HepG2 (cell line): ENCODE data around the gene HAP1. TPM values are rescaled to one million over a fixed set of nuclear protein-coding genes. Genes with fewer than 3 reads are reported as not detected.

Source experiments
- ATAC-seq: fragments of 200-7000 bp; cut with Tn5 transposase; 3 replicates; pipeline ENCODE4 v1.9.1; 2020; ENCODE audit warnings: mild to moderate bottlenecking, moderate library complexity
- BruUV-seq: library from RNA; stranded (reverse); fragments of 400-500 nt; replicated peaks from 2 replicates; lab custom pipeline; 2021; lab: Mats Ljungman, UMichigan
- CTCF ChIA-PET: fragments of 300-600 bp; formaldehyde crosslinking; extraction: SDS; loops from one replicate; lab custom pipeline; 2021; ENCODE audit warnings: low total read pairs, inconsistent platforms, low intra/inter-chr PET ratio; lab: Yijun Ruan, JAX
- POLR2A ChIA-PET: fragments of 350-600 bp; sonication (Branson Sonifier 250); formaldehyde crosslinking; loops from one replicate; lab custom pipeline; 2020; ENCODE audit warnings: antibody characterized with exemption, inconsistent platforms; lab: Yijun Ruan, JAX
- DNase-seq: peaks from one replicate; pipeline ENCODE4 v3.0.0-alpha.2; 2015; ENCODE audit warnings: low spot score
- FAIRE-seq: peaks from 3 replicates; lab custom pipeline; 2011; peaks lifted over from hg19 to GRCh38; lab: Jason Lieb, UNC
- H2AFZ ChIP-seq: one replicate; pipeline ENCODE4 v1.6.1; 2011; ENCODE audit warnings: low read length, inconsistent platforms
- H3K27ac ChIP-seq: fragments of 300-600 bp; 3 replicates; pipeline ENCODE4 v1.8.0; 2011; ENCODE audit warnings: mixed run types, mild to moderate bottlenecking, mixed read lengths, low read length, inconsistent platforms; ENCODE audit not compliant: insufficient read depth; ENCODE audit errors: extremely low read length
- H3K27me3 ChIP-seq, 2 experiments: fragments of 200-600 bp in 1 of 2; 2 replicates in 1 of 2; 3 replicates in 1 of 2; pipeline versions ENCODE4 v1.6.0 to v1.8.0; 2011; ENCODE audit warnings: low read length in 2 of 2, mild to moderate bottlenecking in 2 of 2, moderate library complexity in 2 of 2, inconsistent platforms in 1 of 2; ENCODE audit not compliant: insufficient read depth in 2 of 2, control insufficient read depth in 1 of 2
- H3K36me3 ChIP-seq, 2 experiments: fragments of 200-600 bp in 1 of 2; replicated peaks in 1 of 2; 2 replicates in 1 of 2; 3 replicates in 1 of 2; pipeline versions ENCODE4 v1.5.1 to v1.8.0; 2011; ENCODE audit warnings: low read length in 2 of 2, inconsistent platforms in 1 of 2; ENCODE audit not compliant: insufficient read depth in 2 of 2, control insufficient read depth in 1 of 2
- H3K4me1 ChIP-seq: 2 replicates; pipeline ENCODE4 v1.5.1; 2012; ENCODE audit warnings: low read length, inconsistent platforms; ENCODE audit not compliant: insufficient read depth
- H3K4me2 ChIP-seq: 2 replicates; pipeline ENCODE4 v1.6.0; 2011; ENCODE audit warnings: low read depth, low read length, inconsistent platforms
- H3K4me3 ChIP-seq, 3 experiments: fragments of 200-600 bp in 1 of 3; sonication (generic), shearing (Covaris generic) in 1 of 3; replicated peaks in 1 of 3; 2 replicates each; pipeline ENCODE4 v1.5.1; 2011 to 2016; ENCODE audit warnings: low read length in 3 of 3, inconsistent platforms in 2 of 3, low read depth in 2 of 3, mild to moderate bottlenecking in 2 of 3, control low read depth in 1 of 3, mixed read lengths in 1 of 3; ENCODE audit not compliant: insufficient read depth in 1 of 3
- H3K79me2 ChIP-seq: one replicate; pipeline ENCODE4 v1.6.1; 2011; ENCODE audit warnings: low read length, inconsistent platforms; ENCODE audit not compliant: insufficient read depth
- H3K9ac ChIP-seq: 2 replicates; pipeline ENCODE4 v1.6.0; 2011; ENCODE audit warnings: mild to moderate bottlenecking, low read depth, low read length, inconsistent platforms; ENCODE audit not compliant: insufficient read depth
- H3K9me3 ChIP-seq: 2 replicates; pipeline ENCODE4 v1.5.1; 2012; ENCODE audit warnings: mild to moderate bottlenecking, low read length
- H4K20me1 ChIP-seq: 2 replicates; pipeline ENCODE4 v1.6.0; 2011; ENCODE audit warnings: inconsistent platforms, mild to moderate bottlenecking, low read length, moderate library complexity; ENCODE audit not compliant: insufficient read depth
- CREM ChIP-seq, 2 experiments: sonication (generic) in 1 of 2; formaldehyde crosslinking in 1 of 2; IDR thresholded peaks; 2 replicates each; pipeline versions ENCODE4 v1.4.0 to v1.6.1; 2016 to 2020; ENCODE audit warnings: antibody characterized with exemption in 1 of 2, mild to moderate bottlenecking in 1 of 2, missing genetic modification reagents in 1 of 2
- HDAC2 ChIP-seq: sonication (generic); formaldehyde crosslinking; IDR thresholded peaks from 2 replicates; pipeline ENCODE4 v1.4.0; 2020; ENCODE audit warnings: missing genetic modification reagents
- KDM5B ChIP-seq: sonication (generic); formaldehyde crosslinking; IDR thresholded peaks from 2 replicates; pipeline ENCODE4 v1.4.0; 2020; ENCODE audit warnings: missing genetic modification reagents, mild to moderate bottlenecking, borderline replicate concordance
- NCOA1 ChIP-seq: sonication (generic); formaldehyde crosslinking; IDR thresholded peaks from 2 replicates; pipeline ENCODE4 v1.9.0; 2021; ENCODE audit warnings: missing genetic modification reagents
- RFX3 ChIP-seq: IDR thresholded peaks from 2 replicates; pipeline ENCODE4 v1.6.1; 2016; ENCODE audit warnings: missing biosample characterization, missing genetic modification reagents
- ZBTB7B ChIP-seq: sonication (generic); formaldehyde crosslinking; IDR thresholded peaks from 2 replicates; pipeline ENCODE4 v1.4.0; 2020; ENCODE audit warnings: missing genetic modification reagents
- ZMYM3 ChIP-seq: sonication (generic); formaldehyde crosslinking; IDR thresholded peaks from 2 replicates; pipeline ENCODE4 v1.5.1; 2020; ENCODE audit warnings: mild to moderate bottlenecking, missing genetic modification reagents
- ZMYM4 ChIP-seq: sonication (generic); formaldehyde crosslinking; IDR thresholded peaks from 2 replicates; pipeline ENCODE4 v1.8.1; 2023; ENCODE audit warnings: mild to moderate bottlenecking, missing genetic modification reagents
- ZNF121 ChIP-seq: sonication (generic); formaldehyde crosslinking; IDR thresholded peaks from 2 replicates; pipeline ENCODE4 v1.5.0; 2020; ENCODE audit warnings: mild to moderate bottlenecking, missing genetic modification reagents
- ZNF652 ChIP-seq: IDR thresholded peaks from 2 replicates; pipeline ENCODE4 v1.6.1; 2016; ENCODE audit warnings: low read depth, borderline replicate concordance
- ZNF670 ChIP-seq: sonication (generic); formaldehyde crosslinking; IDR thresholded peaks from 2 replicates; pipeline ENCODE4 v1.8.0; 2022; ENCODE audit warnings: mild to moderate bottlenecking, missing genetic modification reagents, borderline replicate concordance
- ZNF766 ChIP-seq: sonication (generic); formaldehyde crosslinking; IDR thresholded peaks from 2 replicates; pipeline ENCODE4 v1.5.0; 2020; ENCODE audit warnings: missing genetic modification reagents, borderline replicate concordance
- WGBS: methylation state at CpG from one replicate; pipeline ENCODE4 v1.1.6; 2017; ENCODE audit warnings: low lambda C conversion rate; 5-methylcytosine and 5-hydroxymethylcytosine counted together
- in situ Hi-C: cut with HindIII; loops from 2 replicates; pipeline ENCODE4 v1.10.0; 2017; ENCODE audit warnings: low pct_unique_long_range_greater_than_20kb; ENCODE audit not compliant: extremely low pct_ligation_motif_present
- intact Hi-C: fragments of 100-400 bp; cut with micrococcal nuclease; formaldehyde crosslinking; loops from one replicate; pipeline ENCODE4 v1.10.0; 2022; ENCODE audit not compliant: unreplicated experiment
- polyA plus RNA-seq, 8 experiments: library from polyadenylated mRNA; depleted of rRNA in 3 of 8; stranded (reverse) in 7 of 8; unstranded in 1 of 8; fragments of >200 nt; fragmentation: Illumina TruSeq in 4 of 8; extraction: Trizol in 4 of 8; gene quantifications; 2 replicates each; pipeline versions ENCODE4 v1.2.1 to v1.2.3, GENCODE V29; 2011 to 2016; ENCODE audit warnings: low read depth in 4 of 8, missing spikeins in 1 of 8, mixed read lengths in 1 of 8; ENCODE audit not compliant: insufficient read depth in 1 of 8
- total RNA-seq, 5 experiments: library from RNA; depleted of rRNA; stranded (reverse); fragments of >200 nt; fragmentation: Illumina TruSeq; extraction: Trizol; gene quantifications; 2 replicates each; pipeline ENCODE4 v1.2.3, GENCODE V29; 2016; ENCODE audit warnings: low read depth in 1 of 5
- TF ChIP-seq, protein P1 (sequence below): sonication (generic); IDR thresholded peaks from 2 replicates; pipeline ENCODE4 v1.6.1; 2016; ENCODE audit warnings: low read depth, borderline replicate concordance
- TF ChIP-seq, protein P2 (sequence below): sonication (generic); formaldehyde crosslinking; IDR thresholded peaks from 2 replicates; pipeline ENCODE4 v1.4.0; 2020; ENCODE audit warnings: missing genetic modification reagents

The HAP1 gene
- total and polyA plus RNA-seq, 2 of the 13 experiments (the other 11 are each of a cell fraction or from before 2014, with no cell fraction given), result 0.07 TPM

DNA sequence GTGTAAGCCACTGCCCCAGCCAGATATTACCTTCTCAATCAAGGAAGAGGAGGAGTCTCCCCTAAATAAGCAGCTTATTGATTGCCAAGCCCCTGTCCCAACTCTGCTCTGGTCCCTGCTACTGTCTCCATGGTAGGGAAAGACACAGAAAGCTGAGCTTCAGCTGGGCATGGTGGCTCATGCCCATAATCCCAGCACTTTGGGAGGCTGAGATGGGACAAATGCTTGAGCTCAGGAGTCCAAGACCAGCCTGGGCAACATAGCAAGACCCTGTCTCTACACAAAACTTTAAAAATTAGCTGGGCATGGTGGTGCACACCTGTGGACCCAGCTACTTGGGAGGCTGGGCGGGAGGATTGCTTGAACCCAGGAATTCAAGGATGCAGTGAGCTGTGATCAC is 45.5 kb upstream of the HAP1 start:
- Histone ChIP-seq H3K4me2 (no peak overlapping the region), H3K9me3 (no peaks in the 10 kb centered on the region), H3K79me2 (peaks cover 3% of the 10 kb centered on the region), H3K9ac (no peak overlapping the region), H3K4me1 (peaks cover 49% of the 10 kb centered on the region), H3K27ac (no peak overlapping the region), H3K27me3 (no peaks in the 10 kb centered on the region), H4K20me1 (peaks cover 3% of the 10 kb centered on the region), H3K4me3 (no peak overlapping the region), H3K36me3 (no peaks in the 10 kb centered on the region; a peak in 1 of 5 replicates), H2AFZ (no peak overlapping the region)
- no TSS peak for BruUV-seq
- ChIA-PET POLR2A (interaction anchor here (1.4 to 2.8 kb wide), 3 partner anchors 14 to 92 kb away, joined by 3 to 14 read pairs (median 4); partner anchors contain the start of genes EIF1 and P3H4), CTCF (no interaction called here)
- intact Hi-C loops (no loop called here), in situ Hi-C loops (no loop called here)
- DNase-seq (no peak), ATAC-seq (no peak), FAIRE-seq (no peak)
- WGBS, result 100% methylated on average over 1 of the region's 1 CpG
- TF ChIP-seq ZNF121 (CRISPR knock-in tag) (peak; percentile 71), RFX3 (no peak), ZMYM3 (CRISPR knock-in tag) (peak; percentile 42; the same call in 1 of the 2 replicates)

GRCh38 chr17:41777574-41778188 is 43.2 kb upstream of the HAP1 start:
- DNase-seq (peak; percentile 77), FAIRE-seq (peak; percentile 89), ATAC-seq (peak; percentile 61)
- Histone ChIP-seq H3K36me3 (no peaks in the 10 kb centered on the region; a peak in 1 of 5 replicates), H3K9me3 (no peaks in the 10 kb centered on the region), H4K20me1 (no peaks in the 10 kb centered on the region; the same call in 1 of the 2 replicates), H3K79me2 (no peaks in the 10 kb centered on the region), H3K4me1 (peaks cover 60% of the 10 kb centered on the region), H3K27me3 (no peaks in the 10 kb centered on the region), H3K9ac (peak overlapping the region; percentile 64), H3K4me2 (peak overlapping the region; percentile 84), H3K4me3 (peak overlapping the region; percentile 24 to 60 (median 42)), H3K27ac (peak overlapping the region; percentile 75), H2AFZ (no peak overlapping the region)
- in situ Hi-C loops (no loop called here), intact Hi-C loops (loop anchor here (1.0 kb wide), 3 partner anchors 9 to 182 kb away; partner anchors contain the start of gene JUP)
- CTCF ChIA-PET, result interaction anchor here (1.2 to 1.4 kb wide), 2 partner anchors 8 to 24 kb away, joined by 5 read pairs; partner anchors contain the start of gene JUP
- WGBS, result 4% methylated on average over 12 of the region's 12 CpGs
- POLR2A ChIA-PET, result interaction anchor here (0.8 to 3.6 kb wide), 21 partner anchors 8 to 188 kb away, joined by 3 to 95 read pairs (median 5); partner anchors contain the start of genes EIF1, FKBP10, HAP1 and JUP
- no TSS peak for BruUV-seq
- TF ChIP-seq, protein P1, sequence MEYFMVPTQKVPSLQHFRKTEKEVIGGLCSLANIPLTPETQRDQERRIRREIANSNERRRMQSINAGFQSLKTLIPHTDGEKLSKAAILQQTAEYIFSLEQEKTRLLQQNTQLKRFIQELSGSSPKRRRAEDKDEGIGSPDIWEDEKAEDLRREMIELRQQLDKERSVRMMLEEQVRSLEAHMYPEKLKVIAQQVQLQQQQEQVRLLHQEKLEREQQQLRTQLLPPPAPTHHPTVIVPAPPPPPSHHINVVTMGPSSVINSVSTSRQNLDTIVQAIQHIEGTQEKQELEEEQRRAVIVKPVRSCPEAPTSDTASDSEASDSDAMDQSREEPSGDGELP, result peak; percentile 92
- peak; percentile 83 for TF ChIP-seq KDM5B (CRISPR knock-in tag)
- peak; percentile 30; the same call in 1 of the 2 replicates for TF ChIP-seq CREM (IDR thresholded peaks at IDR 0.05)
- TF ChIP-seq CREM (CRISPR knock-in tag; IDR thresholded peaks at IDR 0.05), result no peak
- TF ChIP-seq ZNF670 (CRISPR knock-in tag), result peak; percentile 78; the same call in 1 of the 2 replicates
- TF ChIP-seq ZMYM4 (CRISPR knock-in tag), result no peak; the same call in 1 of the 2 replicates
- 0 out of 2 replicates have a peak, but pooled peaks have one; percentile 7 for TF ChIP-seq HDAC2 (CRISPR knock-in tag)
- peak; percentile 27; the same call in 1 of the 2 replicates for TF ChIP-seq ZNF766 (CRISPR knock-in tag)
- no peak for TF ChIP-seq ZNF652
- TF ChIP-seq, protein P2, sequence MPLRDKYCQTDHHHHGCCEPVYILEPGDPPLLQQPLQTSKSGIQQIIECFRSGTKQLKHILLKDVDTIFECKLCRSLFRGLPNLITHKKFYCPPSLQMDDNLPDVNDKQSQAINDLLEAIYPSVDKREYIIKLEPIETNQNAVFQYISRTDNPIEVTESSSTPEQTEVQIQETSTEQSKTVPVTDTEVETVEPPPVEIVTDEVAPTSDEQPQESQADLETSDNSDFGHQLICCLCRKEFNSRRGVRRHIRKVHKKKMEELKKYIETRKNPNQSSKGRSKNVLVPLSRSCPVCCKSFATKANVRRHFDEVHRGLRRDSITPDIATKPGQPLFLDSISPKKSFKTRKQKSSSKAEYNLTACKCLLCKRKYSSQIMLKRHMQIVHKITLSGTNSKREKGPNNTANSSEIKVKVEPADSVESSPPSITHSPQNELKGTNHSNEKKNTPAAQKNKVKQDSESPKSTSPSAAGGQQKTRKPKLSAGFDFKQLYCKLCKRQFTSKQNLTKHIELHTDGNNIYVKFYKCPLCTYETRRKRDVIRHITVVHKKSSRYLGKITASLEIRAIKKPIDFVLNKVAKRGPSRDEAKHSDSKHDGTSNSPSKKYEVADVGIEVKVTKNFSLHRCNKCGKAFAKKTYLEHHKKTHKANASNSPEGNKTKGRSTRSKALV (CRISPR knock-in tag), result peak; percentile 71
- no peak for TF ChIP-seq NCOA1 (CRISPR knock-in tag)
- TF ChIP-seq ZBTB7B (CRISPR knock-in tag), result peak; percentile 73; the same call in 1 of the 2 replicates
